NOMO-1 treated with dmso at 0.1 percent for 144 hours (cell line): ENCODE data around the gene AKT1S1.
A peak's percentile ranks its signal among the peaks of the same experiment; 100 is the strongest.
"Not testable (repeated sequence)": the region's sequence is repeated elsewhere in the genome, so short reads cannot be mapped to it uniquely, and the experiment has no call there.

Experiments
- DNase-seq: peaks from one replicate; lab custom pipeline; 2025; ENCODE audit not compliant: unreplicated experiment; lab: John Stamatoyannopoulos, UW

Gene AKT1S1

GRCh38 chr19:49839713-49840112 lies 37.4 kb downstream of the AKT1S1 start:
- no peak for DNase-seq

- DNase-seq: no peak
These were observed 38.1 kb downstream of the AKT1S1 start for GRCh38 chr19:49838885-49839588.

GRCh38 chr19:49837425-49837824 lies 39.7 kb downstream of the AKT1S1 start:
- DNase-seq: no peak

GRCh38 chr19:49837009-49837310 lies 40.2 kb downstream of the AKT1S1 start:
- DNase-seq: no peak

- DNase-seq: no peak
These were observed 40.8 kb downstream of the AKT1S1 start for GRCh38 chr19:49836176-49837008.

GRCh38 chr19:49835562-49835961 lies 41.6 kb downstream of the AKT1S1 start:
- no peak for DNase-seq

- no peak for DNase-seq
These were observed 43.6 kb downstream of the AKT1S1 start for GRCh38 chr19:49833599-49833998.

GRCh38 chr19:49832556-49832955 lies 44.6 kb downstream of the AKT1S1 start:
- DNase-seq: peak; percentile 19

GRCh38 chr19:49831592-49831991 lies 45.6 kb downstream of the AKT1S1 start:
- DNase-seq: no peak

- DNase-seq: no peak
These were observed 46.4 kb downstream of the AKT1S1 start for GRCh38 chr19:49830766-49831165.

GRCh38 chr19:49829721-49830120 lies 47.4 kb downstream of the AKT1S1 start:
- DNase-seq: no peak

- no peak for DNase-seq
These were observed 48.0 kb downstream of the AKT1S1 start for GRCh38 chr19:49829200-49829599.

GRCh38 chr19:49827034-49827433 lies 50.1 kb downstream of the AKT1S1 start:
- DNase-seq: no peak

GRCh38 chr19:49824662-49825061 lies 52.5 kb downstream of the AKT1S1 start:
- no peak for DNase-seq

- no peak for DNase-seq
These were observed 53.7 kb downstream of the AKT1S1 start for GRCh38 chr19:49823472-49823871.

GRCh38 chr19:49820125-49820524 lies 57.0 kb downstream of the AKT1S1 start:
- no peak for DNase-seq

GRCh38 chr19:49819452-49820115 lies 57.6 kb downstream of the AKT1S1 start:
- DNase-seq: not testable (repeated sequence)
